Measurements from ENCODE around the gene ECHDC3.

- TF ChIP-seq CTCF (tag by site-specific recombination; IDR thresholded peaks at IDR 0.05) (no peak), GLI2 (tag by site-specific recombination; IDR thresholded peaks at IDR 0.05; ENCODE audit: borderline replicate concordance, low read depth) (no peak), GLIS2 (tag by site-specific recombination; IDR thresholded peaks at IDR 0.05) (no peak), REST (tag by site-specific recombination; IDR thresholded peaks at IDR 0.05) (no peak), ZNF184 (tag by site-specific recombination; IDR thresholded peaks at IDR 0.05) (no peak), KLF9 (tag by site-specific recombination; IDR thresholded peaks at IDR 0.05; ENCODE audit: low read depth) (no peak), ZSCAN30 (tag by site-specific recombination; IDR thresholded peaks at IDR 0.05) (no peak), ZNF274 (IDR thresholded peaks at IDR 0.05; ENCODE audit: low read length) (no peak), ZNF274 (tag by site-specific recombination; IDR thresholded peaks at IDR 0.05; ENCODE audit: borderline replicate concordance) (no peak), ZNF585B (tag by site-specific recombination; IDR thresholded peaks at IDR 0.05) (no peak), FEZF1 (tag by site-specific recombination; IDR thresholded peaks at IDR 0.05) (no peak), ZBTB7A (tag by site-specific recombination; IDR thresholded peaks at IDR 0.05; ENCODE audit: low read depth) (no peak)
Observed at GRCh38 chr10:11702264-11702663, 39.9 kb upstream of the ECHDC3 start.

Data from HEK293 (cell line).